Head of caudate nucleus (tissue), 42 donors: ENCODE results near the gene SST.

Source experiments
- DNase-seq, 42 donors: peaks; one replicate each; pipeline versions ENCODE4 v3.0.0 to v3.0.0-alpha.2; 2020 to 2021; ENCODE audit warnings: mixed read lengths in 7 of 42
- intact Hi-C: fragments of 100-400 bp; cut with DNase I; formaldehyde crosslinking; loops from one replicate; pipeline ENCODE4 v1.15.0; 2022

SST gene

DNA sequence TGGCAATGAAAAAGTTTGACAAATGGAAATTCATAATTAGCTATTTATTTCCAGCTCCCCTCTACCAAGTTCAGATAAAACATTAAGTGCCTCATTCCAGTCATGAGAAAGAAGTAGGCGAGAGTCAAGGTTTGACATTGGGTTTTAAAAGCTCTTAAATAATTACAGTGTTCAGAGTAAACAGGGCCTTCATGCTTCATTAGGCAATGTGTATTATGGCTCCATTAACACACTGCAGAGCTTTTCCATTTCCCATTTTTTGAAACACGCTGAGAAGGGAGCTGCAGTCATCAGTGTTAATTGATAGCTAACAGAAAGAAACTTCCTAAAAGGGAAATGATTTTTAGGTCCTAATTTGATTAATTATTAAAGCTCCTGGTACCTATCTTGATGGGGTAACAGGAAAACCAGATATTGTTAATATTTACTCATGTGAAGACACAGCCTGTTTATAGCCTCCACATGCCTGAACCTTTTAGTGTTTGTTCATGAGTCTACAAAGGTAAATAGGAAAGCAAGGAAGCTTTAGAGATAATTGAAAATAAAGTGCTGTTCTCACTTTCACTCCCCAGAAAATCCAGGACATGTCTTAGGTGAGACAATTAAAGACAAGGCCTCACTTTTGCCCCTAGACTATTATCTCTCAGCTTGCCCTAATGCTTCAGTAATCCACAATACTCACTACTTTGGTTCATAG is 28.7 kb downstream of the SST start:
- no peak for DNase-seq
- intact Hi-C loops: no loop called here

DNA sequence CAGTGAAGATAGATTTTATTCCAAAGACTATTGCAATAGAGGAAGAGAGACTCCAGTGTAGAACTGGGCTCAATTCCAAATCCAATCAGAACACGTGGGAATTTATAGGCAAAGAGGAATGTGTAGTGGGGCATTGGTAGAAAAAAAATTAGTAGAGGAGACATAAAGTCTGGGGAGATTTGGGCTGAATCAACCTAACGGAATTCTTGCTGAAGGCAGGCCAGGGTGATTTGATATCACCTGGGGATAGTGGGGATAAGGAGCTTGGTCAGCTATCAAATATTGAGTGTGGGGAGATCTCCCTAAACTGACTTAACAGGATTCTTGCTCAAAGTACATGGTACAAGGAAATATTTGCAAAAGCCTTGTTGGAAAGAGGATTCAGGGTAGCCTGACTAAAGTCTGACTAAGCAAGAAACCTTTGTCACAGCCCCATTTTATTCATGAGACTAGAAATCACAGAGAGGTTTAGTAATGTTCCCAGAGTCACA is 29.6 kb downstream of the SST start:
- intact Hi-C loops: no loop called here
- no peak for DNase-seq

DNA sequence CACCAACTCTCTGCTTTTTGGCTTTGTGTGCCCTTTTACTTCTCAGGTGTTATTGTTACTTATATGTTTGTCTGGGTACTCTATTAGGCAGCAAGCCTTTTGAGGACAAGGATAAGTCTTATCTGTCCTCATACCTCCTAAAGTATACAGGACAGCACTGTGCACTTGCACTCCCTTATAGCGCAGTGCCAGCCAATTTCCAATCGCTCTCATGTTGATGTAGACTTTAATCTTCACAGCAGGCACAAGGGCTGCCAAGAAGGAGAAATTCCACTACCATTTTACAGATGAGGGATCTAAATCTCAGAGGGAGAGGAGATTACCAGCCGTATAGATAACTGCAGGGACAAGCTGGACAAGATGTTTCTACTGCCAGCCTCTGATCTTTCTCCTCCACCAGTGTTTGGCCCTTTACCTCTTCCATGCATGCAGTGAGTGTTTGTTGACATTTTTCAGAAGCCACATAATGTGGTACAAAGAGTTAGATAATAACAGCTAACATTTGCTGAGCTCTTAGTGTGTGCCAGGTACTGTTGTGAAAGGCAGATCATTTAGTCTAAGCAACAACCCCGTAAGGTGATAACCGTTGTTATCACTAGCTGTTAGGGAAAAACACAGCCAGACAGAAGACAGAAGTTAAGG is 30.1 kb downstream of the SST start:
- intact Hi-C loops: no loop called here

DNA sequence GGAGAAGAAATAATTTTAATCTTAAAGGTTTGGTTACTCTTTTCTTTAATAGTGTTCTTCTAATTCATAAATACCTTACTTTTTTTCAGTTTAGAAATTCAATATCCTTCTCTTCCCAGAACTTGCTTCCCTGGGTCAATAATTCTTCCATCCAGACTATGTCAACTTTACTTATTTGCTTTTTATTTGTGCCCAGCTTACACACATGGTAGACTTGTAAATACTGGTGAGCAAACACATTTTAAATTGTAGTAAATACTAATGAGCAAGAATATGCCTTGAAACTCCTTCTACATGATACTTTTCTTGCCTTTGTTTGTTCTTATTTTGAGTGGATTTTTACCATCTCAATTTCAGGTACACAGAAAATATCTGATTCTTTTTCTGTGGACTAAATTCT is 33.7 kb downstream of the SST start:
- intact Hi-C loops: no loop called here
- no peak for DNase-seq

More for the DNA sequence above, 30.1 kb downstream of the SST start:
- no peak for DNase-seq

GRCh38 chr3:187630404-187630803 is 39.8 kb downstream of the SST start:
- no peak for DNase-seq
- intact Hi-C loops: no loop called here

GRCh38 chr3:187629711-187630110 is 40.5 kb downstream of the SST start:
- DNase-seq: no peak
- intact Hi-C loops: no loop called here

DNA sequence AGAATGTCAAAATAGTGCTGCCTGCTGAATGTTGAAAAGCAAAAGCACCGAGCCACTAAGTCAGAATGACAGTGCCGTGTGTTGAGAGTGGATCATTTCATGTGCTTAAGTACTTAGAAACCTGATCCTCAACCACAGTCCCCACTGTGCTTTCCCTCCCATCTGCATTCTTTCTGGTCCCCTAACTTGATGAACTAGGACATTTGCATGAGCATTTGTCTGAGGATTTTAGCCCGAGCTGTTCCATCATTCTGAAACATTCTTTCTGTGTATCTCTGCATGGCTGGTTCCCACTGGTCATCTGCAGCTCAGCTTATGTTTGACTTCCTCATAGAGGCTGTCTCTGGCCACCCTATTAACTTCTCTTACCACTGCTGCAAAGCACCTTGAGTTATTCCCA is 42.0 kb downstream of the SST start:
- no peak for DNase-seq
- intact Hi-C loops: no loop called here

- DNase-seq: no peak
- intact Hi-C loops: no loop called here
These were observed 43.6 kb downstream of the SST start for GRCh38 chr3:187626581-187626980.

- no peak for DNase-seq
- intact Hi-C loops: no loop called here
These were observed 45.6 kb downstream of the SST start for GRCh38 chr3:187624588-187624987.

DNA sequence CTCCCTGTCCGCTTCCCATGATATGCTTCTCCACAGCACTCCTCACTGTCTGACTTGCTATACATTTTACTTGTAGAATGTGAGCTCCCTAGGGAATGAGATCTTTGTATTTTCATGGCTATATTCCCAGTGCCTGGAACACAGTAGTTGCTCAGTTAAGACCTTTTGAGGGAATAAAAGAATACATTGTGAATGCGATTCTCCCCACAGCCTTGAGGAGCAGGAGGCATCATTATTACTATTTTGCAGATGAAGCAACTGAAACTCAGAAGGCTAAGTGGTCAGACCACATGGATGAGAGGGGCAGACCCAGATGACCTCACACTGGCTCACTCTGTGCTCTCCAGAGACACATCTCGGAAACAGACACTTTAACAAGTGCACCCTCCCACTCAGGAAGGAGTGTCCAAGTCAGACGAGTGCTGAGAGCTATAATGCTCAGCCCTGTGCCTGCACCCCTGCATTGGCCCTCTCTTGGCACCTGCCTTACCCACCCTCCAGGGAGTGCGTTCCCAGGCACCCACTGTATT is 46.8 kb downstream of the SST start:
- intact Hi-C loops: no loop called here
- DNase-seq: no peak

- intact Hi-C loops: no loop called here
- no peak for DNase-seq
These were observed 48.3 kb downstream of the SST start for GRCh38 chr3:187621881-187622280.

GRCh38 chr3:187619461-187619860 is 50.7 kb downstream of the SST start:
- intact Hi-C loops: no loop called here

More at GRCh38 chr3:187619461-187619860, 50.7 kb downstream of the SST start:
- DNase-seq: no peak
